SK-N-SH treated with all-trans-retinoic acid at 6 μM for 48 hours (cell line): Measurements from ENCODE around the gene KRTAP10-2.

Experiments used
- ARNTL ChIP-seq: fragments of 450-650 bp; formaldehyde crosslinking; IDR thresholded peaks from 2 replicates; pipeline ENCODE4 v1.5.0; 2020; ENCODE audit warnings: low read depth, mild to moderate bottlenecking, moderate library complexity, borderline replicate concordance
- ESRRG ChIP-seq: fragments of 250-450 bp; sonication (Bioruptor Pico); IDR thresholded peaks from 2 replicates; pipeline ENCODE4 v1.6.1; 2021; ENCODE audit warnings: mild to moderate bottlenecking
- GLIS3 ChIP-seq: fragments of 250-450 bp; sonication (Bioruptor Pico); IDR thresholded peaks from 2 replicates; pipeline ENCODE4 v1.5.0; 2020; ENCODE audit warnings: mild to moderate bottlenecking, moderate library complexity
- OSR1 ChIP-seq: fragments of 250-450 bp; sonication (Bioruptor Pico); IDR thresholded peaks from 2 replicates; pipeline ENCODE4 v1.8.0; 2022; ENCODE audit warnings: moderate library complexity, mild to moderate bottlenecking, inconsistent platforms
- PPARA ChIP-seq: fragments of 250-450 bp; sonication (Bioruptor Pico); IDR thresholded peaks from 2 replicates; pipeline ENCODE4 v1.5.0; 2020; ENCODE audit warnings: mild to moderate bottlenecking, borderline replicate concordance
- TOX ChIP-seq: fragments of 250-450 bp; sonication (Bioruptor Pico); IDR thresholded peaks from 2 replicates; pipeline ENCODE4 v1.8.0; 2021; ENCODE audit warnings: mild to moderate bottlenecking, moderate library complexity, borderline replicate concordance
- ZC3H10 ChIP-seq: fragments of 250-450 bp; sonication (Bioruptor Pico); IDR thresholded peaks from 2 replicates; pipeline ENCODE4 v1.5.1; 2021; ENCODE audit warnings: mild to moderate bottlenecking, moderate library complexity
- ZFP30 ChIP-seq: fragments of 450-650 bp; formaldehyde crosslinking; IDR thresholded peaks from 2 replicates; pipeline ENCODE4 v1.5.0; 2022; ENCODE audit warnings: mild to moderate bottlenecking, moderate library complexity
- TF ChIP-seq, protein P1 (sequence below): fragments of 250-450 bp; sonication (Bioruptor Pico); IDR thresholded peaks from 2 replicates; pipeline ENCODE4 v1.8.0; 2020; ENCODE audit warnings: mild to moderate bottlenecking, moderate library complexity, borderline replicate concordance

DNA sequence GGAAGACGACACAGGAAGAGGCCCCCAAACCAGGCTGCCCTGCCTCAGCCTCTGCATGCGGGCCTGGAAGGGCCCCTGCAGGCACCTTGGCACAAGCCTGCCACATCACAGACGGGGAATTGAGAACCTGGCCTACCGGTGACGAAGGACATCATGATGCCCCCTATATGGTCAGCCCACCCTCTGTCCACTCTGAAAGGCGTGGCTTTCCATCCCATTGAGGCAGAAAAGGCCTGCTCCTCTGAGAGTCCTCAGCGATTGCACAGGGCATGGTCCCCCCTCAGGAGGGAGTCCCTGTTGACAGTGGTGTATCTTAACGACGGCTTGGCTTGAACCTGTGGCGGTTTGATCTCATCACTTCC is 22.7 kb downstream of the KRTAP10-2 start:
- no peak for TF ChIP-seq PPARA (CRISPR knock-in tag)
- TF ChIP-seq TOX, result no peak
- TF ChIP-seq GLIS3 (CRISPR knock-in tag), result no peak
- no peak for TF ChIP-seq OSR1 (CRISPR knock-in tag)
- TF ChIP-seq, protein P1, sequence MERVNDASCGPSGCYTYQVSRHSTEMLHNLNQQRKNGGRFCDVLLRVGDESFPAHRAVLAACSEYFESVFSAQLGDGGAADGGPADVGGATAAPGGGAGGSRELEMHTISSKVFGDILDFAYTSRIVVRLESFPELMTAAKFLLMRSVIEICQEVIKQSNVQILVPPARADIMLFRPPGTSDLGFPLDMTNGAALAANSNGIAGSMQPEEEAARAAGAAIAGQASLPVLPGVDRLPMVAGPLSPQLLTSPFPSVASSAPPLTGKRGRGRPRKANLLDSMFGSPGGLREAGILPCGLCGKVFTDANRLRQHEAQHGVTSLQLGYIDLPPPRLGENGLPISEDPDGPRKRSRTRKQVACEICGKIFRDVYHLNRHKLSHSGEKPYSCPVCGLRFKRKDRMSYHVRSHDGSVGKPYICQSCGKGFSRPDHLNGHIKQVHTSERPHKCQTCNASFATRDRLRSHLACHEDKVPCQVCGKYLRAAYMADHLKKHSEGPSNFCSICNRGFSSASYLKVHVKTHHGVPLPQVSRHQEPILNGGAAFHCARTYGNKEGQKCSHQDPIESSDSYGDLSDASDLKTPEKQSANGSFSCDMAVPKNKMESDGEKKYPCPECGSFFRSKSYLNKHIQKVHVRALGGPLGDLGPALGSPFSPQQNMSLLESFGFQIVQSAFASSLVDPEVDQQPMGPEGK, result no peak
- no peak for TF ChIP-seq ESRRG (CRISPR knock-in tag)
- no peak for TF ChIP-seq ARNTL (CRISPR knock-in tag)
- no peak for TF ChIP-seq ZFP30 (CRISPR knock-in tag)
- TF ChIP-seq ZC3H10 (CRISPR knock-in tag), result no peak
